ENCODE measurements around the gene RAB40C. TPM values are rescaled to one million over a fixed set of nuclear protein-coding genes. Genes with fewer than 3 reads are reported as not detected.

Gene RAB40C
- total and polyA plus RNA-seq, 2 experiments from 2014 or later = 9.5 to 18.8 TPM

DNA sequence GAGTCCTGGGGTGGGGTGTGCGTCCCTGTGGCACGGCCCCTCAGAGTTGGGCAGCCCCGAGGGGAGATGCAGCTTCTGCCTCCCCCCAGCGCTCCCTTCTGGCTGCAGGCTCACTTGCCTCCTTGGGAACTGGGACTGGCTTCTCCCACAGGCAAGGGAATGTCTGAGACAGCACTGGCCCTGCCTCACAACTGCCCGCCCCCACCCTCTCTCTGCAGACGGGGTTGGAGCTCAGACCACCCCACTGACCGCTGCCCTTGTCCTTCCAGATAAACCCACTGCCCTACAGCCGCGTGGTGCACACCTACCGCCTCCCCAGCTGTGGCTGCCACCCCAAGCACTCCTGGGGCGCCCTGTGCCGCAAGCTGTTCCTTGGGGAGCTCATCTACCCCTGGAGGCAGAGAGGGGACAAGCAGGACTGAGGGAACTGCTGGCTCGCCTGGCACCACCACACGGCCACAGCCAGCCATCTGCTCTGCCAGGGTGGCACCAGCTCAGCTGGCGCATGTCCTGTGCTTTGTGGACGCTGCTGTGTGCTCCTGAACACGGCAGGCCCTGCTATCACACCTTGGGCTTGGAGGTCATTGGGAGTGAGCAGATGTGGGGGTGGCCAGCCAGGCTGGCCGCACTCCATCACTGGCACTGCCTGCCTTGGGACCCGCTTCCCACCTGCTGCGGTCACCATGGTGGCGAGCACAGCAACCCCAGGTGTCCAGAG lies 7.1 kb upstream of the RAB40C start:
- H3K27ac ChIP-seq = no peak overlapping the region
- no peaks in the 10 kb centered on the region; the same call in 1 of the 2 replicates for H3F3A ChIP-seq (ENCODE audit: insufficient read depth)
- peaks cover 6% of the 10 kb centered on the region for H3K79me2 ChIP-seq (ENCODE audit: insufficient read depth)
- H3K9me3 ChIP-seq (ENCODE audit: low read depth) = no peaks in the 10 kb centered on the region
- H3K9me2 ChIP-seq (ENCODE audit: insufficient read depth) = no peaks in the 10 kb centered on the region
- no peak overlapping the region for H3K4me3 ChIP-seq
- H3K9ac ChIP-seq = no peak overlapping the region
- no peak for DNase-seq
- no peak overlapping the region for H3K4me2 ChIP-seq (ENCODE audit: unreplicated experiment)
- H3K4me1 ChIP-seq (ENCODE audit: insufficient read depth) = 0 out of 2 replicates have a peak, but pooled peaks cover 5% of the 10 kb centered on the region
- H4K20me1 ChIP-seq (ENCODE audit: insufficient read depth) = no peaks in the 10 kb centered on the region
- H2AFZ ChIP-seq = no peak overlapping the region
- whole genome bisulfite sequencing, 2 experiments (ENCODE audit: low coverage in 1 of 2, low lambda C conversion rate in 2 of 2, missing lambda C conversion rate in 2 of 2) = 91 to 95% methylated on average over 18 to 21 of the region's 21 CpGs
- in situ Hi-C loops (cut with MboI) = no loop called here
- H3K36me3 ChIP-seq (ENCODE audit: low read depth) = no peaks in the 10 kb centered on the region
- H3K27me3 ChIP-seq (replicated peaks; ENCODE audit: insufficient read depth) = no peaks in the 10 kb centered on the region
- no peak for TF ChIP-seq EZH2 (IDR thresholded peaks at IDR 0.05; ENCODE audit: insufficient read depth, poor library complexity, severe bottlenecking)
- TF ChIP-seq EZH2phosphoT487 (IDR thresholded peaks at IDR 0.05; ENCODE audit: insufficient read depth, low read depth) = no peak

GRCh38 chr16:583470-583814 lies 6.4 kb upstream of the RAB40C start:
- 0 out of 2 replicates have a peak, but pooled peaks cover 5% of the 10 kb centered on the region for H3K4me1 ChIP-seq (ENCODE audit: insufficient read depth)
- no peak for TF ChIP-seq EZH2phosphoT487 (IDR thresholded peaks at IDR 0.05; ENCODE audit: insufficient read depth, low read depth)
- TF ChIP-seq EZH2 (IDR thresholded peaks at IDR 0.05; ENCODE audit: insufficient read depth, poor library complexity, severe bottlenecking) = no peak
- H3K36me3 ChIP-seq (ENCODE audit: low read depth) = no peaks in the 10 kb centered on the region
- 63 to 66% methylated on average over 16 of the region's 16 CpGs for WGBS, 2 experiments (ENCODE audit: low coverage in 1 of 2, low lambda C conversion rate in 2 of 2, missing lambda C conversion rate in 2 of 2)
- H2AFZ ChIP-seq = no peak overlapping the region
- H3K4me2 ChIP-seq (ENCODE audit: unreplicated experiment) = no peak overlapping the region
- H3K4me3 ChIP-seq = no peak overlapping the region
- peaks cover 12% of the 10 kb centered on the region for H3K79me2 ChIP-seq (ENCODE audit: insufficient read depth)
- H3K9ac ChIP-seq = no peak overlapping the region
- no peaks in the 10 kb centered on the region for H3K27me3 ChIP-seq (replicated peaks; ENCODE audit: insufficient read depth)
- no peaks in the 10 kb centered on the region for H4K20me1 ChIP-seq (ENCODE audit: insufficient read depth)
- DNase-seq = no peak
- no peaks in the 10 kb centered on the region; the same call in 1 of the 2 replicates for H3F3A ChIP-seq (ENCODE audit: insufficient read depth)
- H3K9me3 ChIP-seq (ENCODE audit: low read depth) = no peaks in the 10 kb centered on the region
- H3K27ac ChIP-seq = no peak overlapping the region
- in situ Hi-C loops (cut with MboI) = no loop called here
- no peaks in the 10 kb centered on the region for H3K9me2 ChIP-seq (ENCODE audit: insufficient read depth)

DNA sequence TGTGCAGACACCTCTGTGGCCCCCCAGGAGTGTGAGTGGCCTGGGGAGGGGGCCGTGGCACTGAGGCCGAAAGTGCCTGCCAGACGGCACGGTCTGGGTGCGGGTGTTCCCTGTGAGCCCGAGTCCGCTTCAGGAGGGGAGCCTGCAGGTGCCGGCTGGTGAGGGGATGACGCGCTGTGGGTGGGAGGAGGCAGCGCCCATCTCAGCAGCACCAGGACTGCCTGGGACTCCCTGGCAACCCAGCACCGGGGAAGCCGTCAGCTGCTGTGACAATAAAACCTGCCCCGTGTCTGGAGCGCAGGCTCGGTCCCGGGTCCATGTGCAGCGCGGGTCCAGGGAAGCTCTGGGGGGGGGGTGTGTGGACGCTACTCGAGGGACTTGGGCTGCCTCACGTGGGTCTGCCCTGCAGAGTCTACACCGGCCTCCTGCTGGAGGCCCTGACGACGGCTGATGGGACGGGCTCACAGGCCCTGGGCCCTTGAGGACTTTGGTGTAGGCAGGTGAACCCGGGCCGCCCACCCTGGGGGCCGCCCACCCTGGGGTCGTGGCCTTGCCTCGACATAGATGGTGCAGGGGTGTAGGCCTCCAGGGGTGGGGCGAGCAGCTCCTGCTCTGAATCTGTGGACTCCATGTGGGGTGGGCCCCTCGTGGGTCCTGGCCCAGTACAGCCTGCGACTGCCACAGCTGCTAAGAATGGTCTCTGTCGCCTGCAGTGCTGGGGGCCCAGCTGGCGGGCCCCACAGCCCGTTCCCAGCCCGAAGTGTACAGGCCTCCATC lies 5.9 kb upstream of the RAB40C start:
- H3K4me2 ChIP-seq (ENCODE audit: unreplicated experiment) = no peak overlapping the region
- H4K20me1 ChIP-seq (ENCODE audit: insufficient read depth) = no peaks in the 10 kb centered on the region
- in situ Hi-C loops (cut with MboI) = no loop called here
- no peaks in the 10 kb centered on the region for H3K36me3 ChIP-seq (ENCODE audit: low read depth)
- 0 out of 2 replicates have a peak, but pooled peaks cover 5% of the 10 kb centered on the region for H3K4me1 ChIP-seq (ENCODE audit: insufficient read depth)
- peaks cover 13% of the 10 kb centered on the region for H3K79me2 ChIP-seq (ENCODE audit: insufficient read depth)
- no peak overlapping the region for H3K4me3 ChIP-seq
- H2AFZ ChIP-seq = no peak overlapping the region
- no peaks in the 10 kb centered on the region; the same call in 1 of the 2 replicates for H3F3A ChIP-seq (ENCODE audit: insufficient read depth)
- DNase-seq = no peak
- H3K9me3 ChIP-seq (ENCODE audit: low read depth) = no peaks in the 10 kb centered on the region
- no peaks in the 10 kb centered on the region for H3K9me2 ChIP-seq (ENCODE audit: insufficient read depth)
- TF ChIP-seq EZH2phosphoT487 (IDR thresholded peaks at IDR 0.05; ENCODE audit: insufficient read depth, low read depth) = no peak
- no peak for TF ChIP-seq EZH2 (IDR thresholded peaks at IDR 0.05; ENCODE audit: insufficient read depth, poor library complexity, severe bottlenecking)
- H3K27me3 ChIP-seq (replicated peaks; ENCODE audit: insufficient read depth) = no peaks in the 10 kb centered on the region
- no peak overlapping the region for H3K27ac ChIP-seq
- 51 to 56% methylated on average over 35 to 38 of the region's 38 CpGs for WGBS, 2 experiments (ENCODE audit: low coverage in 1 of 2, low lambda C conversion rate in 2 of 2, missing lambda C conversion rate in 2 of 2)
- no peak overlapping the region for H3K9ac ChIP-seq

GRCh38 chr16:585351-585750 lies 4.5 kb upstream of the RAB40C start:
- no peaks in the 10 kb centered on the region for H4K20me1 ChIP-seq (ENCODE audit: insufficient read depth)
- no peaks in the 10 kb centered on the region for H3K9me3 ChIP-seq (ENCODE audit: low read depth)
- DNase-seq = no peak
- no peak for TF ChIP-seq EZH2 (IDR thresholded peaks at IDR 0.05; ENCODE audit: insufficient read depth, poor library complexity, severe bottlenecking)
- TF ChIP-seq EZH2phosphoT487 (IDR thresholded peaks at IDR 0.05; ENCODE audit: insufficient read depth, low read depth) = no peak
- 18 to 24% methylated on average over 10 of the region's 10 CpGs for WGBS, 2 experiments (ENCODE audit: low coverage in 1 of 2, low lambda C conversion rate in 2 of 2, missing lambda C conversion rate in 2 of 2)
- peaks cover 16% of the 10 kb centered on the region for H3K79me2 ChIP-seq (ENCODE audit: insufficient read depth)
- H3K4me1 ChIP-seq (ENCODE audit: insufficient read depth) = 0 out of 2 replicates have a peak, but pooled peaks cover 5% of the 10 kb centered on the region
- no peak overlapping the region for H3K4me3 ChIP-seq
- H3K27ac ChIP-seq = no peak overlapping the region
- H3K27me3 ChIP-seq (replicated peaks; ENCODE audit: insufficient read depth) = no peaks in the 10 kb centered on the region
- no peaks in the 10 kb centered on the region; the same call in 1 of the 2 replicates for H3F3A ChIP-seq (ENCODE audit: insufficient read depth)
- H3K4me2 ChIP-seq (ENCODE audit: unreplicated experiment) = no peak overlapping the region
- no peaks in the 10 kb centered on the region for H3K36me3 ChIP-seq (ENCODE audit: low read depth)
- H3K9me2 ChIP-seq (ENCODE audit: insufficient read depth) = no peaks in the 10 kb centered on the region
- no peak overlapping the region for H3K9ac ChIP-seq
- in situ Hi-C loops (cut with MboI) = no loop called here
- no peak overlapping the region for H2AFZ ChIP-seq
